Astrocyte (in vitro differentiated cells and primary cell): ENCODE data around the gene IGFBPL1.

Experiments
- EZH2 ChIP-seq: IDR thresholded peaks from 2 replicates; pipeline ENCODE4 v1.6.1; 2012; ENCODE audit warnings: mild to moderate bottlenecking, low read length, inconsistent platforms; ENCODE audit not compliant: insufficient read depth
- TF ChIP-seq, protein P1 (sequence below): IDR thresholded peaks from 2 replicates; pipeline ENCODE4 v1.5.1; 2011; ENCODE audit warnings: low read depth, mild to moderate bottlenecking, inconsistent platforms, low read length, moderate library complexity; ENCODE audit not compliant: insufficient read depth

GRCh38 chr9:38391278-38392118 lies 32.8 kb downstream of the IGFBPL1 start:
- TF ChIP-seq, protein P1, sequence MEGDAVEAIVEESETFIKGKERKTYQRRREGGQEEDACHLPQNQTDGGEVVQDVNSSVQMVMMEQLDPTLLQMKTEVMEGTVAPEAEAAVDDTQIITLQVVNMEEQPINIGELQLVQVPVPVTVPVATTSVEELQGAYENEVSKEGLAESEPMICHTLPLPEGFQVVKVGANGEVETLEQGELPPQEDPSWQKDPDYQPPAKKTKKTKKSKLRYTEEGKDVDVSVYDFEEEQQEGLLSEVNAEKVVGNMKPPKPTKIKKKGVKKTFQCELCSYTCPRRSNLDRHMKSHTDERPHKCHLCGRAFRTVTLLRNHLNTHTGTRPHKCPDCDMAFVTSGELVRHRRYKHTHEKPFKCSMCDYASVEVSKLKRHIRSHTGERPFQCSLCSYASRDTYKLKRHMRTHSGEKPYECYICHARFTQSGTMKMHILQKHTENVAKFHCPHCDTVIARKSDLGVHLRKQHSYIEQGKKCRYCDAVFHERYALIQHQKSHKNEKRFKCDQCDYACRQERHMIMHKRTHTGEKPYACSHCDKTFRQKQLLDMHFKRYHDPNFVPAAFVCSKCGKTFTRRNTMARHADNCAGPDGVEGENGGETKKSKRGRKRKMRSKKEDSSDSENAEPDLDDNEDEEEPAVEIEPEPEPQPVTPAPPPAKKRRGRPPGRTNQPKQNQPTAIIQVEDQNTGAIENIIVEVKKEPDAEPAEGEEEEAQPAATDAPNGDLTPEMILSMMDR, result no peak
- no peak for TF ChIP-seq EZH2
